ENCODE measurements around the gene SLC24A4.

DNA sequence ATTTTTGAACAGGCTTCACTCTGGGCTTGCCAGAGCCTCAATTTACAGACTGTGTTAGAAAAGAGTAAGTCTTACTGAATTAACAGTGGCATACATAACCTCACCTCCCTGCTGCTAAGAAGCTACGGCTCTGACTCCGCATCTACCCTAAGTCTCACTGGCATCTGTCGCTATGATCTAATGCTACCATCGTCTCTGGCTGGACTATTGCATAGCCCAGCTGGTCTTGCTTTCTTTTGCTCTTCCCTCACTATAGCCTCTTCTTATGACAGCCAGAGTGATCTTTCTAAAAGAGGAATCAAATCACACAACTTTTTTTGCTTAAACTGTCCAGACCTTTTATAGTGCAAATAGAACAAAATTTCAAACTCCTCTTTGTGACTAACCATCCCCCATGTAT lies 81.1 kb downstream of the SLC24A4 start:
- TF ChIP-seq CTCF (conservative IDR thresholded peaks at IDR 0.05; ENCODE audit: low read length): no peak
- TF ChIP-seq EZH2phosphoT487 (IDR thresholded peaks at IDR 0.05; ENCODE audit: borderline replicate concordance): no peak
